Measurements from ENCODE around the gene TMEM130. TPM values are rescaled to one million over a fixed set of nuclear protein-coding genes. Genes with fewer than 3 reads are reported as not detected.

Gene TMEM130
- total and polyA plus RNA-seq, 2 experiments from 2014 or later = 1.5 to 2.0 TPM

DNA sequence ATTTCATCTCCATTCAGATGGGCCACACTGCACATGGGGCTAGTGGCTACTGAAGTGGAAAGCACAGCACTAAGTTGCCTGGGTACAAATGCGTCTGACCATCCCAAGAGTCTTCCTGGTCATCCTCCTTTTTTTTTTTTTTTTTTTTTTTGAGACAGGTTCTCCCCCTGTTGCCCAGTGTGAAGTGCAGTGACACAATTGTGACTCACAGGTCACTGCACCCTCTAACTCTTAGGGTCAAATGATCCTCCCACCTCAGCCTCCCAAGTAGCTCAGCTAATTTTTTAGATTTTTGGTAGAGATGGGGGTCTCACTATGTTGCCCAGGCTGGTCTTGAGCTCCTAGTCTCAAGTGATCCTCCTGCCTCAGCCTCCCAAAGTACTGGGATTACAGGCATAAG, 5.1 kb upstream of the TMEM130 start:
- Histone ChIP-seq H3K27ac (ENCODE audit: low read depth) (no peak overlapping the region), H3K4me2 (no peak overlapping the region)

More for the DNA sequence above, 5.1 kb upstream of the TMEM130 start:
- H3K27me3 ChIP-seq (ENCODE audit: insufficient read depth) = peaks cover 11% of the 10 kb centered on the region; the same call in 1 of the 2 replicates
- H3K27me3 Mint-ChIP-seq (ENCODE audit: insufficient read depth, low read depth, poor library complexity) = peaks cover 12% of the 10 kb centered on the region
- H3K4me1 ChIP-seq (ENCODE audit: insufficient read depth) = peaks cover 7% of the 10 kb centered on the region
- H3K4me3 ChIP-seq = no peak overlapping the region
- TF ChIP-seq NANOG (IDR thresholded peaks at IDR 0.05; ENCODE audit: borderline replicate concordance) = no peak
- no peak for TF ChIP-seq EZH2phosphoT487 (IDR thresholded peaks at IDR 0.05; ENCODE audit: unreplicated experiment)
- TF ChIP-seq, protein P1, sequence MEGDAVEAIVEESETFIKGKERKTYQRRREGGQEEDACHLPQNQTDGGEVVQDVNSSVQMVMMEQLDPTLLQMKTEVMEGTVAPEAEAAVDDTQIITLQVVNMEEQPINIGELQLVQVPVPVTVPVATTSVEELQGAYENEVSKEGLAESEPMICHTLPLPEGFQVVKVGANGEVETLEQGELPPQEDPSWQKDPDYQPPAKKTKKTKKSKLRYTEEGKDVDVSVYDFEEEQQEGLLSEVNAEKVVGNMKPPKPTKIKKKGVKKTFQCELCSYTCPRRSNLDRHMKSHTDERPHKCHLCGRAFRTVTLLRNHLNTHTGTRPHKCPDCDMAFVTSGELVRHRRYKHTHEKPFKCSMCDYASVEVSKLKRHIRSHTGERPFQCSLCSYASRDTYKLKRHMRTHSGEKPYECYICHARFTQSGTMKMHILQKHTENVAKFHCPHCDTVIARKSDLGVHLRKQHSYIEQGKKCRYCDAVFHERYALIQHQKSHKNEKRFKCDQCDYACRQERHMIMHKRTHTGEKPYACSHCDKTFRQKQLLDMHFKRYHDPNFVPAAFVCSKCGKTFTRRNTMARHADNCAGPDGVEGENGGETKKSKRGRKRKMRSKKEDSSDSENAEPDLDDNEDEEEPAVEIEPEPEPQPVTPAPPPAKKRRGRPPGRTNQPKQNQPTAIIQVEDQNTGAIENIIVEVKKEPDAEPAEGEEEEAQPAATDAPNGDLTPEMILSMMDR (conservative IDR thresholded peaks at IDR 0.05; ENCODE audit: low read depth in 2 of 2) = no peak
- TF ChIP-seq, protein P2, sequence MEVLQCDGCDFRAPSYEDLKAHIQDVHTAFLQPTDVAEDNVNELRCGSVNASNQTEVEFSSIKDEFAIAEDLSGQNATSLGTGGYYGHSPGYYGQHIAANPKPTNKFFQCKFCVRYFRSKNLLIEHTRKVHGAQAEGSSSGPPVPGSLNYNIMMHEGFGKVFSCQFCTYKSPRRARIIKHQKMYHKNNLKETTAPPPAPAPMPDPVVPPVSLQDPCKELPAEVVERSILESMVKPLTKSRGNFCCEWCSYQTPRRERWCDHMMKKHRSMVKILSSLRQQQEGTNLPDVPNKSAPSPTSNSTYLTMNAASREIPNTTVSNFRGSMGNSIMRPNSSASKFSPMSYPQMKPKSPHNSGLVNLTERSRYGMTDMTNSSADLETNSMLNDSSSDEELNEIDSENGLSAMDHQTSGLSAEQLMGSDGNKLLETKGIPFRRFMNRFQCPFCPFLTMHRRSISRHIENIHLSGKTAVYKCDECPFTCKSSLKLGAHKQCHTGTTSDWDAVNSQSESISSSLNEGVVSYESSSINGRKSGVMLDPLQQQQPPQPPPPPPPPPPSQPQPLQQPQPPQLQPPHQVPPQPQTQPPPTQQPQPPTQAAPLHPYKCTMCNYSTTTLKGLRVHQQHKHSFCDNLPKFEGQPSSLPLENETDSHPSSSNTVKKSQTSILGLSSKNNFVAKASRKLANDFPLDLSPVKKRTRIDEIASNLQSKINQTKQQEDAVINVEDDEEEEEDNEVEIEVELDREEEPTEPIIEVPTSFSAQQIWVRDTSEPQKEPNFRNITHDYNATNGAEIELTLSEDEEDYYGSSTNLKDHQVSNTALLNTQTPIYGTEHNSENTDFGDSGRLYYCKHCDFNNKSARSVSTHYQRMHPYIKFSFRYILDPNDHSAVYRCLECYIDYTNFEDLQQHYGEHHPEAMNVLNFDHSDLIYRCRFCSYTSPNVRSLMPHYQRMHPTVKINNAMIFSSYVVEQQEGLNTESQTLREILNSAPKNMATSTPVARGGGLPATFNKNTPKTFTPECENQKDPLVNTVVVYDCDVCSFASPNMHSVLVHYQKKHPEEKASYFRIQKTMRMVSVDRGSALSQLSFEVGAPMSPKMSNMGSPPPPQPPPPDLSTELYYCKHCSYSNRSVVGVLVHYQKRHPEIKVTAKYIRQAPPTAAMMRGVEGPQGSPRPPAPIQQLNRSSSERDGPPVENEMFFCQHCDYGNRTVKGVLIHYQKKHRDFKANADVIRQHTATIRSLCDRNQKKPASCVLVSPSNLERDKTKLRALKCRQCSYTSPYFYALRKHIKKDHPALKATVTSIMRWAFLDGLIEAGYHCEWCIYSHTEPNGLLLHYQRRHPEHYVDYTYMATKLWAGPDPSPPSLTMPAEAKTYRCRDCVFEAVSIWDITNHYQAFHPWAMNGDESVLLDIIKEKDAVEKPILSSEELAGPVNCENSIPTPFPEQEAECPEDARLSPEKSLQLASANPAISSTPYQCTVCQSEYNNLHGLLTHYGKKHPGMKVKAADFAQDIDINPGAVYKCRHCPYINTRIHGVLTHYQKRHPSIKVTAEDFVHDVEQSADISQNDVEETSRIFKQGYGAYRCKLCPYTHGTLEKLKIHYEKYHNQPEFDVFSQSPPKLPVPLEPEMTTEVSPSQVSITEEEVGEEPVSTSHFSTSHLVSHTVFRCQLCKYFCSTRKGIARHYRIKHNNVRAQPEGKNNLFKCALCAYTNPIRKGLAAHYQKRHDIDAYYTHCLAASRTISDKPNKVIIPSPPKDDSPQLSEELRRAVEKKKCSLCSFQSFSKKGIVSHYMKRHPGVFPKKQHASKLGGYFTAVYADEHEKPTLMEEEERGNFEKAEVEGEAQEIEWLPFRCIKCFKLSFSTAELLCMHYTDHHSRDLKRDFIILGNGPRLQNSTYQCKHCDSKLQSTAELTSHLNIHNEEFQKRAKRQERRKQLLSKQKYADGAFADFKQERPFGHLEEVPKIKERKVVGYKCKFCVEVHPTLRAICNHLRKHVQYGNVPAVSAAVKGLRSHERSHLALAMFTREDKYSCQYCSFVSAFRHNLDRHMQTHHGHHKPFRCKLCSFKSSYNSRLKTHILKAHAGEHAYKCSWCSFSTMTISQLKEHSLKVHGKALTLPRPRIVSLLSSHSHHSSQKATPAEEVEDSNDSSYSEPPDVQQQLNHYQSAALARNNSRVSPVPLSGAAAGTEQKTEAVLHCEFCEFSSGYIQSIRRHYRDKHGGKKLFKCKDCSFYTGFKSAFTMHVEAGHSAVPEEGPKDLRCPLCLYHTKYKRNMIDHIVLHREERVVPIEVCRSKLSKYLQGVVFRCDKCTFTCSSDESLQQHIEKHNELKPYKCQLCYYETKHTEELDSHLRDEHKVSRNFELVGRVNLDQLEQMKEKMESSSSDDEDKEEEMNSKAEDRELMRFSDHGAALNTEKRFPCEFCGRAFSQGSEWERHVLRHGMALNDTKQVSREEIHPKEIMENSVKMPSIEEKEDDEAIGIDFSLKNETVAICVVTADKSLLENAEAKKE (CRISPR knock-in tag; IDR thresholded peaks at IDR 0.05) = no peak
- no peak for TF ChIP-seq EZH2 (IDR thresholded peaks at IDR 0.05; ENCODE audit: low read depth, unreplicated experiment)
- TF ChIP-seq, protein P3, sequence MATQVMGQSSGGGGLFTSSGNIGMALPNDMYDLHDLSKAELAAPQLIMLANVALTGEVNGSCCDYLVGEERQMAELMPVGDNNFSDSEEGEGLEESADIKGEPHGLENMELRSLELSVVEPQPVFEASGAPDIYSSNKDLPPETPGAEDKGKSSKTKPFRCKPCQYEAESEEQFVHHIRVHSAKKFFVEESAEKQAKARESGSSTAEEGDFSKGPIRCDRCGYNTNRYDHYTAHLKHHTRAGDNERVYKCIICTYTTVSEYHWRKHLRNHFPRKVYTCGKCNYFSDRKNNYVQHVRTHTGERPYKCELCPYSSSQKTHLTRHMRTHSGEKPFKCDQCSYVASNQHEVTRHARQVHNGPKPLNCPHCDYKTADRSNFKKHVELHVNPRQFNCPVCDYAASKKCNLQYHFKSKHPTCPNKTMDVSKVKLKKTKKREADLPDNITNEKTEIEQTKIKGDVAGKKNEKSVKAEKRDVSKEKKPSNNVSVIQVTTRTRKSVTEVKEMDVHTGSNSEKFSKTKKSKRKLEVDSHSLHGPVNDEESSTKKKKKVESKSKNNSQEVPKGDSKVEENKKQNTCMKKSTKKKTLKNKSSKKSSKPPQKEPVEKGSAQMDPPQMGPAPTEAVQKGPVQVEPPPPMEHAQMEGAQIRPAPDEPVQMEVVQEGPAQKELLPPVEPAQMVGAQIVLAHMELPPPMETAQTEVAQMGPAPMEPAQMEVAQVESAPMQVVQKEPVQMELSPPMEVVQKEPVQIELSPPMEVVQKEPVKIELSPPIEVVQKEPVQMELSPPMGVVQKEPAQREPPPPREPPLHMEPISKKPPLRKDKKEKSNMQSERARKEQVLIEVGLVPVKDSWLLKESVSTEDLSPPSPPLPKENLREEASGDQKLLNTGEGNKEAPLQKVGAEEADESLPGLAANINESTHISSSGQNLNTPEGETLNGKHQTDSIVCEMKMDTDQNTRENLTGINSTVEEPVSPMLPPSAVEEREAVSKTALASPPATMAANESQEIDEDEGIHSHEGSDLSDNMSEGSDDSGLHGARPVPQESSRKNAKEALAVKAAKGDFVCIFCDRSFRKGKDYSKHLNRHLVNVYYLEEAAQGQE (IDR thresholded peaks at IDR 0.05; ENCODE audit: unreplicated experiment) = no peak
- no peak for TF ChIP-seq STAT1 (IDR thresholded peaks at IDR 0.05; ENCODE audit: unreplicated experiment)
- TF ChIP-seq, protein P4, sequence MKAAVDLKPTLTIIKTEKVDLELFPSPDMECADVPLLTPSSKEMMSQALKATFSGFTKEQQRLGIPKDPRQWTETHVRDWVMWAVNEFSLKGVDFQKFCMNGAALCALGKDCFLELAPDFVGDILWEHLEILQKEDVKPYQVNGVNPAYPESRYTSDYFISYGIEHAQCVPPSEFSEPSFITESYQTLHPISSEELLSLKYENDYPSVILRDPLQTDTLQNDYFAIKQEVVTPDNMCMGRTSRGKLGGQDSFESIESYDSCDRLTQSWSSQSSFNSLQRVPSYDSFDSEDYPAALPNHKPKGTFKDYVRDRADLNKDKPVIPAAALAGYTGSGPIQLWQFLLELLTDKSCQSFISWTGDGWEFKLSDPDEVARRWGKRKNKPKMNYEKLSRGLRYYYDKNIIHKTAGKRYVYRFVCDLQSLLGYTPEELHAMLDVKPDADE (IDR thresholded peaks at IDR 0.05) = no peak
- peaks cover 10% of the 10 kb centered on the region for H3K79me2 ChIP-seq (replicated peaks; ENCODE audit: insufficient read depth)
- H3K9me3 Mint-ChIP-seq = no peaks in the 10 kb centered on the region
- H3K36me3 ChIP-seq (ENCODE audit: insufficient read depth) = no peaks in the 10 kb centered on the region
- no peaks in the 10 kb centered on the region for H3F3A ChIP-seq (replicated peaks; ENCODE audit: low read depth)
- DNase-seq (ENCODE audit: low spot score) = no peak
- no peak for ATAC-seq
- H3K4me1 Mint-ChIP-seq = peaks cover 13% of the 10 kb centered on the region; the same call in 2 of the 3 replicates
- no peak overlapping the region for H2AFZ ChIP-seq
- H3K27ac Mint-ChIP-seq = no peak overlapping the region
- no peaks in the 10 kb centered on the region; the same call in 2 of the 3 replicates for H3K36me3 Mint-ChIP-seq (ENCODE audit: low read depth)
- no peaks in the 10 kb centered on the region for H3K9me2 ChIP-seq (ENCODE audit: insufficient read depth)
- H3K4me3 Mint-ChIP-seq = no peak overlapping the region
- 0 out of 2 replicates have a peak, but pooled peaks cover 1% of the 10 kb centered on the region for H4K20me1 ChIP-seq (replicated peaks; ENCODE audit: insufficient read depth)
